B cell (primary cell): ENCODE measurements around the gene ACMSD. TPM values are rescaled to one million over a fixed set of nuclear protein-coding genes. Genes with fewer than 3 reads are reported as not detected.

Experiments
- ATAC-seq: fragments of 200-7000 bp; cut with Tn5 transposase; one replicate; pipeline ENCODE4 v1.10.0; 2021; ENCODE audit warnings: low read depth, mild to moderate bottlenecking, moderate number of reproducible peaks, moderate library complexity
- CTCF ChIA-PET: fragments of 350-600 bp; sonication (Branson Sonifier 250); formaldehyde crosslinking; loops from one replicate; lab custom pipeline; 2021; ENCODE audit warnings: antibody characterized with exemption, inconsistent platforms; lab: Charles Lee
- POLR2A ChIA-PET: fragments of 350-600 bp; sonication (Branson Sonifier 250); formaldehyde crosslinking; loops from one replicate; lab custom pipeline; 2021; ENCODE audit warnings: antibody characterized with exemption; lab: Charles Lee
- DNase-seq: peaks from one replicate; pipeline ENCODE4 v3.0.0; 2013
- H2AFZ ChIP-seq: 2 replicates; pipeline ENCODE4 v1.6.1; 2012; ENCODE audit warnings: mild to moderate bottlenecking, low read depth, low read length; ENCODE audit not compliant: insufficient read depth, poor library complexity, severe bottlenecking
- H3K27ac ChIP-seq, 2 donors: 1 replicate in 1 of 2; 2 replicates in 1 of 2; pipeline ENCODE4 v1.5.1; 2012 to 2013; ENCODE audit warnings: low read length in 2 of 2, mild to moderate bottlenecking in 2 of 2, moderate library complexity in 1 of 2
- H3K27me3 ChIP-seq, 4 experiments: fragments of 200-600 bp in 1 of 4; sonication (generic) in 1 of 4; replicated peaks in 1 of 4; 1 replicate in 2 of 4; 2 replicates in 2 of 4; pipeline versions ENCODE4 v1.6.1 to v1.7.0; 2013 to 2016; ENCODE audit warnings: low read length in 3 of 4, mild to moderate bottlenecking in 2 of 4, mixed read lengths in 1 of 4, moderate library complexity in 1 of 4; ENCODE audit not compliant: insufficient read depth in 4 of 4, control insufficient read depth in 3 of 4; ENCODE audit errors: control extremely low read depth in 1 of 4
- H3K36me3 ChIP-seq, 2 experiments: replicated peaks in 1 of 2; 1 replicate in 1 of 2; 2 replicates in 1 of 2; pipeline versions ENCODE4 v1.6.1 to v1.7.1; 2013; ENCODE audit warnings: low read length in 1 of 2; ENCODE audit not compliant: insufficient read depth in 2 of 2, control insufficient read depth in 1 of 2; ENCODE audit errors: control extremely low read depth in 1 of 2, extremely low read depth in 1 of 2
- H3K4me1 ChIP-seq, 2 donors: fragments of 200-600 bp in 1 of 2; sonication (generic) in 1 of 2; 1 replicate in 1 of 2; 2 replicates in 1 of 2; pipeline versions ENCODE4 v1.5.1 to v1.6.1; 2013 to 2017; ENCODE audit warnings: low read length in 2 of 2; ENCODE audit not compliant: control insufficient read depth in 2 of 2, insufficient read depth in 2 of 2
- H3K4me2 ChIP-seq: replicated peaks from 2 replicates; pipeline ENCODE3; 2012; ENCODE audit warnings: mild to moderate bottlenecking, low read depth, low read length; ENCODE audit not compliant: poor library complexity, severe bottlenecking
- H3K4me3 ChIP-seq, 5 experiments: fragments of 200-600 bp in 1 of 5; sonication (generic) in 1 of 5; 1 replicate in 3 of 5; 2 replicates in 2 of 5; pipeline versions ENCODE4 v1.5.1 to v1.7.0; 2011 to 2016; ENCODE audit warnings: low read length in 4 of 5, mild to moderate bottlenecking in 4 of 5, low read depth in 2 of 5, control low read depth in 1 of 5, moderate library complexity in 1 of 5; ENCODE audit not compliant: insufficient read depth in 1 of 5; ENCODE audit errors: control extremely low read depth in 1 of 5, extremely low read depth in 1 of 5
- H3K79me2 ChIP-seq: fragments of 200-600 bp; sonication (generic); one replicate; pipeline ENCODE4 v1.6.0; 2016; ENCODE audit warnings: low read length; ENCODE audit not compliant: control insufficient read depth, insufficient read depth
- H3K9ac ChIP-seq: fragments of 200-600 bp; sonication (generic); 2 replicates; pipeline ENCODE4 v1.6.1; 2017; ENCODE audit warnings: mild to moderate bottlenecking, low read length, moderate library complexity
- H3K9me3 ChIP-seq, 3 donors: one replicate each; pipeline versions ENCODE4 v1.6.1 to v1.7.1; 2013; ENCODE audit warnings: low read length in 2 of 3; ENCODE audit not compliant: control insufficient read depth in 2 of 3, insufficient read depth in 1 of 3; ENCODE audit errors: control extremely low read depth in 1 of 3
- H4K20me1 ChIP-seq: 2 replicates; pipeline ENCODE4 v1.6.0; 2012; ENCODE audit warnings: mild to moderate bottlenecking, low read length; ENCODE audit not compliant: insufficient read depth, control insufficient read depth, poor library complexity, severe bottlenecking
- H3K27ac Mint-ChIP-seq: one replicate; pipeline ENCODE4 v1.8.0; 2021; ENCODE audit warnings: mixed read lengths
- H3K27me3 Mint-ChIP-seq: one replicate; pipeline ENCODE4 v1.8.0; 2021; ENCODE audit warnings: mixed read lengths
- H3K4me1 Mint-ChIP-seq: one replicate; pipeline ENCODE4 v1.8.0; 2021; ENCODE audit warnings: mixed read lengths
- H3K4me3 Mint-ChIP-seq: one replicate; pipeline ENCODE4 v1.8.0; 2021; ENCODE audit warnings: mixed read lengths
- H3K9me3 Mint-ChIP-seq: one replicate; pipeline ENCODE4 v1.8.0; 2022; ENCODE audit warnings: mixed read lengths; ENCODE audit not compliant: insufficient read depth
- CTCF ChIP-seq: fragments of 200-600 bp; IDR thresholded peaks from one replicate; pipeline ENCODE4 v1.8.0; 2022; ENCODE audit warnings: antibody characterized with exemption, mild to moderate bottlenecking
- EZH2 ChIP-seq: IDR thresholded peaks from 2 replicates; pipeline ENCODE4 v1.6.1; 2012; ENCODE audit warnings: borderline replicate concordance, low read depth, mild to moderate bottlenecking, moderate library complexity, low read length; ENCODE audit not compliant: insufficient read depth, poor library complexity, severe bottlenecking
- WGBS: methylation state at CpG from one replicate; pipeline ENCODE4 v1.1.5; 2013; ENCODE audit warnings: missing lambda C conversion rate; ENCODE audit not compliant: insufficient coverage; 5-methylcytosine and 5-hydroxymethylcytosine counted together
- intact Hi-C: fragments of 100-400 bp; cut with micrococcal nuclease; formaldehyde crosslinking; loops from one replicate; pipeline ENCODE4 v1.10.0; 2022
- polyA plus RNA-seq: library from polyadenylated mRNA; depleted of rRNA; stranded (reverse); fragments of >200 nt; gene quantifications from 2 replicates; pipeline ENCODE4 v1.2.3, GENCODE V29; 2012
- total RNA-seq, 2 donors: library from RNA; stranded (reverse); fragments of 120-200 nt in 1 of 2; gene quantifications; 1 replicate in 1 of 2; 2 replicates in 1 of 2; pipeline versions ENCODE4 v1.2.3 to v1.2.4, GENCODE V29; 2013 to 2022

Gene ACMSD
- total and polyA plus RNA-seq, 2 donors (not counting 1 experiment from before 2014, with no cell fraction given): not detected

- POLR2A ChIA-PET: no interaction called here
- H3K79me2 ChIP-seq: no peaks in the 10 kb centered on the region
- no peak overlapping the region for H3K4me2 ChIP-seq
- ATAC-seq (no peak), DNase-seq (no peak)
- Mint-ChIP-seq H3K4me3 (no peak overlapping the region), H3K27ac (no peak overlapping the region), H3K9me3 (no peaks in the 10 kb centered on the region), H3K27me3 (no peaks in the 10 kb centered on the region), H3K4me1 (peaks cover 6% of the 10 kb centered on the region)
- 96% methylated on average over 7 of the region's 7 CpGs for WGBS
- H2AFZ ChIP-seq: no peak overlapping the region
- no peaks in the 10 kb centered on the region for H3K27me3 ChIP-seq
- no peak overlapping the region for H3K4me3 ChIP-seq
- CTCF ChIA-PET: no interaction called here
- TF ChIP-seq CTCF (no peak), EZH2 (no peak)
- no peaks in the 10 kb centered on the region for H3K36me3 ChIP-seq
- no peak overlapping the region for H3K9ac ChIP-seq
- no peak overlapping the region for H3K27ac ChIP-seq
- peaks cover 0 to 3% of the 10 kb centered on the region in 2 donors for H3K4me1 ChIP-seq
- H4K20me1 ChIP-seq: no peaks in the 10 kb centered on the region
- intact Hi-C loops: no loop called here
- peaks cover 0 to 8% (median 0%) of the 10 kb centered on the region in 3 donors for H3K9me3 ChIP-seq
These were observed 14.1 kb downstream of the ACMSD start for GRCh38 chr2:134852518-134852917.

- POLR2A ChIA-PET: no interaction called here
- TF ChIP-seq CTCF (no peak), EZH2 (no peak)
- Mint-ChIP-seq H3K4me3 (no peak overlapping the region), H3K9me3 (no peaks in the 10 kb centered on the region), H3K27ac (no peak overlapping the region), H3K27me3 (no peaks in the 10 kb centered on the region), H3K4me1 (peaks cover 6% of the 10 kb centered on the region)
- H3K4me2 ChIP-seq: no peak overlapping the region
- CTCF ChIA-PET: no interaction called here
- no peaks in the 10 kb centered on the region for H4K20me1 ChIP-seq
- H3K27ac ChIP-seq: no peak overlapping the region
- intact Hi-C loops: no loop called here
- H3K9ac ChIP-seq: no peak overlapping the region
- no peak overlapping the region for H3K4me3 ChIP-seq
- H3K36me3 ChIP-seq: no peaks in the 10 kb centered on the region
- ATAC-seq: no peak
- H3K9me3 ChIP-seq: peaks cover 0 to 5% (median 0%) of the 10 kb centered on the region in 3 donors
- H2AFZ ChIP-seq: no peak overlapping the region
- no peaks in the 10 kb centered on the region for H3K79me2 ChIP-seq
- H3K27me3 ChIP-seq: no peaks in the 10 kb centered on the region
- H3K4me1 ChIP-seq: peaks cover 0 to 3% of the 10 kb centered on the region in 2 donors
- DNase-seq: no peak
These were observed 17.3 kb downstream of the ACMSD start for GRCh38 chr2:134855709-134856108.
